ENCODE results near the gene ATP8A2. TPM values are rescaled to one million over a fixed set of nuclear protein-coding genes. Genes with fewer than 3 reads are reported as not detected.
"Not testable (repeated sequence)": the region's sequence is repeated elsewhere in the genome, so short reads cannot be mapped to it uniquely, and the experiment has no call there.

ATP8A2 gene
- total RNA-seq, 4 donors from 2014 or later, result 0.18 to 11.6 (median 1.8) TPM

- Histone ChIP-seq H3K27ac (no peak overlapping the region), H3K4me1 (no peaks in the 10 kb centered on the region), H3K27me3 (no peaks in the 10 kb centered on the region), H3K9me3 (no peaks in the 10 kb centered on the region), H3K36me3 (no peaks in the 10 kb centered on the region), H3K4me3 (no peak overlapping the region)
- no peak for DNase-seq
- TF ChIP-seq CTCF (IDR thresholded peaks at IDR 0.05) (no peak), POLR2A (IDR thresholded peaks at IDR 0.05) (no peak)
Measured at GRCh38 chr13:25771641-25772478, 400.1 kb downstream of the ATP8A2 start.

GRCh38 chr13:25772534-25772933 lies 400.8 kb downstream of the ATP8A2 start:
- H3K36me3 ChIP-seq, H3K27ac ChIP-seq, DNase-seq, H3K4me3 ChIP-seq, H3K9me3 ChIP-seq, H3K27me3 ChIP-seq, H3K4me1 ChIP-seq: not testable (repeated sequence)

- not testable (repeated sequence) for DNase-seq, H3K4me3 ChIP-seq, H3K9me3 ChIP-seq, H3K27me3 ChIP-seq, H3K4me1 ChIP-seq, H3K36me3 ChIP-seq, H3K27ac ChIP-seq
Measured at GRCh38 chr13:25774056-25774455, 402.3 kb downstream of the ATP8A2 start.

GRCh38 chr13:25775275-25775674 lies 403.5 kb downstream of the ATP8A2 start:
- Histone ChIP-seq H3K4me1 (no peaks in the 10 kb centered on the region), H3K27ac (no peak overlapping the region), H3K27me3 (no peaks in the 10 kb centered on the region), H3K36me3 (no peaks in the 10 kb centered on the region), H3K4me3 (no peak overlapping the region), H3K9me3 (no peaks in the 10 kb centered on the region)
- no peak for TF ChIP-seq CTCF (IDR thresholded peaks at IDR 0.05)
- no peak for TF ChIP-seq POLR2A (IDR thresholded peaks at IDR 0.05)
- no peak for DNase-seq

- no peak overlapping the region for H3K4me3 ChIP-seq
- DNase-seq, result no peak
- no peaks in the 10 kb centered on the region for H3K4me1 ChIP-seq
- H3K36me3 ChIP-seq, result no peaks in the 10 kb centered on the region
- TF ChIP-seq POLR2A (IDR thresholded peaks at IDR 0.05), result no peak
- no peak for TF ChIP-seq CTCF (IDR thresholded peaks at IDR 0.05)
- no peaks in the 10 kb centered on the region for H3K27me3 ChIP-seq
- H3K27ac ChIP-seq, result no peak overlapping the region
- no peaks in the 10 kb centered on the region for H3K9me3 ChIP-seq
Measured at GRCh38 chr13:25775986-25776385, 404.2 kb downstream of the ATP8A2 start.

- H3K4me3 ChIP-seq, result no peak overlapping the region
- no peaks in the 10 kb centered on the region for H3K4me1 ChIP-seq
- no peaks in the 10 kb centered on the region for H3K36me3 ChIP-seq
- no peaks in the 10 kb centered on the region for H3K27me3 ChIP-seq
- H3K27ac ChIP-seq, result no peak overlapping the region
- DNase-seq, result no peak
- no peaks in the 10 kb centered on the region for H3K9me3 ChIP-seq
- no peak for TF ChIP-seq POLR2A (IDR thresholded peaks at IDR 0.05)
- no peak for TF ChIP-seq CTCF (IDR thresholded peaks at IDR 0.05)
Measured at GRCh38 chr13:25776722-25777121, 404.9 kb downstream of the ATP8A2 start.

- Histone ChIP-seq H3K4me3 (no peak overlapping the region), H3K4me1 (no peaks in the 10 kb centered on the region), H3K36me3 (no peaks in the 10 kb centered on the region), H3K27me3 (no peaks in the 10 kb centered on the region), H3K27ac (no peak overlapping the region), H3K9me3 (no peaks in the 10 kb centered on the region)
- DNase-seq, result no peak
- TF ChIP-seq CTCF (IDR thresholded peaks at IDR 0.05), result no peak
- no peak for TF ChIP-seq POLR2A (IDR thresholded peaks at IDR 0.05)
Measured at GRCh38 chr13:25777509-25777908, 405.7 kb downstream of the ATP8A2 start.
